WERI-Rb-1 (cell line): ENCODE results near the gene PRRG2.

Experiments used
- DNase-seq: peaks from one replicate; pipeline ENCODE4 v3.0.0-alpha.2; 2020
- H3K27ac ChIP-seq: fragments of 250-450 bp; sonication (Bioruptor Pico); 2 replicates; pipeline ENCODE4 v1.5.1; 2020; ENCODE audit warnings: mild to moderate bottlenecking, moderate library complexity
- H3K27me3 ChIP-seq: fragments of 250-450 bp; sonication (Bioruptor Pico); 2 replicates; pipeline ENCODE4 v1.5.1; 2021; ENCODE audit warnings: mild to moderate bottlenecking, low read depth, moderate library complexity; ENCODE audit not compliant: insufficient read depth, severe bottlenecking
- H3K36me3 ChIP-seq: fragments of 250-450 bp; sonication (Bioruptor Pico); 2 replicates; pipeline ENCODE4 v1.5.1; 2020; ENCODE audit warnings: mild to moderate bottlenecking, moderate library complexity
- H3K4me3 ChIP-seq: 2 replicates; pipeline ENCODE4 v1.5.1; 2011; ENCODE audit warnings: low read depth, mild to moderate bottlenecking, control low read depth, low read length
- H3K9me3 ChIP-seq: fragments of 250-450 bp; sonication (Bioruptor Pico); 2 replicates; pipeline ENCODE4 v1.5.1; 2021; ENCODE audit warnings: mild to moderate bottlenecking, moderate library complexity; ENCODE audit not compliant: severe bottlenecking
- CTCF ChIP-seq: IDR thresholded peaks from 2 replicates; pipeline ENCODE4 v1.5.1; 2011; ENCODE audit warnings: low read depth, mild to moderate bottlenecking, control low read depth, inconsistent platforms, low read length

PRRG2 gene

DNA sequence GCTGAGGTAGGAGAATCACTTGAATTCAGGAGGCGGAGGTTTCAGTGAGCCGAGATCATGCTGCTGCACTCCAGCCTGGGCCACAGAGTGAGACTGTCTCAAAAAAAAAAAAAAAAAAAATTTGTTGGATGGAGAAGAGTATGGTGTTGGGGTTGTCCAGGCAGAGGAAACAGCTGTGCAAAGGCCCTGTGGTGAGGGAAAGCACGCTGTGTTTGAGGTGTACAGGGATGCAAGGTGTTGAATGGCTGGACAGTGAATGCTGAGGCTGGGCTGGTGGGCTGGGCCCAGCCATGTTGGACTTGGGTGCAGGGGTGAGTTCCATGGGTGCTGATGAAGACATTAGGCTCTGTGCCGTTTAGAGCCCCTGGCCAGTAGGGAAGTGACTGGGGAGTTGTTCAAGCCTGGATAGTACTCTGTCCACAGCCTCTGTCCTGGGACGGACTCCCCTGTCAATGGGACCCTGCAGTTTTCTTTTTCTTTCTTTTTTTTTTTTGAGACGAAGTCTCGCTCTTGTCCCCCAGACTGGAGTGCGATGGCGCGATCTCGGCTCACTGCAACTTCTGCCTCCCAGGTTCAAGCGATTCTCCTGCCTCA lies 28.5 kb downstream of the PRRG2 start:
- H3K36me3 ChIP-seq, result peaks cover 70% of the 10 kb centered on the region

GRCh38 chr19:49613374-49613773 lies 32.3 kb downstream of the PRRG2 start:
- TF ChIP-seq CTCF, result no peak
- no peaks in the 10 kb centered on the region for H3K9me3 ChIP-seq
- H3K27ac ChIP-seq, result no peak overlapping the region
- peaks cover 75% of the 10 kb centered on the region for H3K36me3 ChIP-seq
- DNase-seq, result no peak
- no peaks in the 10 kb centered on the region for H3K27me3 ChIP-seq
- H3K4me3 ChIP-seq, result no peak overlapping the region

More for the DNA sequence above, 28.5 kb downstream of the PRRG2 start:
- Histone ChIP-seq H3K27ac (no peak overlapping the region), H3K27me3 (no peaks in the 10 kb centered on the region), H3K9me3 (no peaks in the 10 kb centered on the region), H3K4me3 (no peak overlapping the region)
- no peak for TF ChIP-seq CTCF
- DNase-seq, result no peak

DNA sequence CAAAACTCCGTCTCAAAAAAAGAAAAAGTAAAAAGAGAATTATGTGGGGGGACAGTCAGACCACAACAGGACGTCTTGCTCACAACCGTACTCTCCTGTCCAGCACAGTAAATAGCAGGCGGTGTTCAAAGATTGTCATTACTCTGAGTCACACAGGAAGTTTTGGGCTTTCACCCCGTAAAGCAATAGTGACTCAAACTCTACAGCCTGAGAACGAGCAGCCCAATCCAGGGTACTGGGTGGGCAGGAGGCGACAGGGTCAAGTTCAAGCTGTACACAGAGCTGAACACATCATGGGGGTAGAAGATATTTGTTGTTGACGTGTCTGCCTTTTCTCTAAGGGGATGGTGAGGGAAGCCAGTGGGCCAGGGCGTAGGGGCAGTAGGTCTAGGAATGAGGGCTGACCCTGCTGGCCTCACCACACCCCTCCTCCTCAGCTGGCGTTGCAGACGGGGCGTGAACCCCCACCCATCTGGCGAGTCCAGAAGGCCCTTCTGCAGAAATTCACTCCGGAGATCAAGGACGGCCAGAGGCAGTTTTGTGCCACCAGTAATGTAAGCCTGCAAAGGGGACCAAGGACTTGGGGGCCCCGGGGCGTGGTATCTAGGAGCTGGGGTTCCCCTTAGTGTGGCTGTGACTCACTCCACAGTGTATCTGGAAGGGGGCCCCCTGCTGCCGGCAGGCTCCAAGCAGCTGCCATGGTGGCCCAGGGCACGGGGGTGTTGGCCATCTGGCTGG lies 33.1 kb downstream of the PRRG2 start:
- no peak for DNase-seq
- H3K36me3 ChIP-seq, result peaks cover 73% of the 10 kb centered on the region
- no peak for TF ChIP-seq CTCF
- no peaks in the 10 kb centered on the region for H3K27me3 ChIP-seq
- H3K9me3 ChIP-seq, result no peaks in the 10 kb centered on the region
- H3K27ac ChIP-seq, result peak overlapping the region; percentile 2
- no peak overlapping the region for H3K4me3 ChIP-seq

DNA sequence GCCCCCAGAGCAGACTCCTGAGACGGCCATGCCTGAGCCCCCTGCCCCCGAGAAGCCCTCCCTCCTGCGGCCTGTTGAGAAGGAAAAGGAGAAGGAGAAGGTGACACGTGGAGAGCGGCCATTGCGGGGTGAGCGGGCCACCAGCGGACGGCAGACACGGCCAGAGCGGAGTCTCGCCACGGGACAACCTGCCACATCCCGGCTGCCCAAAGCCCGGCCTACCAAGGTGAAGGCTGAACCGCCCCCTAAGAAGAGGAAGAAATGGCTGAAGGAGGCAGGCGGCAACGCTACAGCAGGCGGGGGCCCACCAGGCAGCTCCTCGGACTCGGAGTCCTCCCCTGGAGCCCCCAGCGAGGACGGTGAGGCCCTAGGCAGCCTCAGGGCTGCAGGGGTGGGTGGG lies 34.7 kb downstream of the PRRG2 start:
- Histone ChIP-seq H3K9me3 (no peaks in the 10 kb centered on the region), H3K27ac (no peak overlapping the region), H3K36me3 (peaks cover 68% of the 10 kb centered on the region), H3K4me3 (no peak overlapping the region), H3K27me3 (no peaks in the 10 kb centered on the region)
- DNase-seq, result no peak
- TF ChIP-seq CTCF, result no peak

- H3K36me3 ChIP-seq, result peaks cover 65% of the 10 kb centered on the region
- no peak overlapping the region for H3K4me3 ChIP-seq
- H3K27ac ChIP-seq, result no peak overlapping the region
- no peak for DNase-seq
- no peaks in the 10 kb centered on the region for H3K27me3 ChIP-seq
- H3K9me3 ChIP-seq, result no peaks in the 10 kb centered on the region
- TF ChIP-seq CTCF, result no peak
These were observed 35.4 kb downstream of the PRRG2 start for GRCh38 chr19:49616532-49616931.
